T-helper 1 cell (primary cell): Measurements from ENCODE around the gene CUEDC1.
"Not testable (repeated sequence)": the region's sequence is repeated elsewhere in the genome, so short reads cannot be mapped to it uniquely, and the experiment has no call there.

ENCODE experiments used
- DNase-seq, 5 donors: peaks; one replicate each; pipeline ENCODE4 v3.0.0-alpha.2; 2012 to 2020

Gene CUEDC1

DNA sequence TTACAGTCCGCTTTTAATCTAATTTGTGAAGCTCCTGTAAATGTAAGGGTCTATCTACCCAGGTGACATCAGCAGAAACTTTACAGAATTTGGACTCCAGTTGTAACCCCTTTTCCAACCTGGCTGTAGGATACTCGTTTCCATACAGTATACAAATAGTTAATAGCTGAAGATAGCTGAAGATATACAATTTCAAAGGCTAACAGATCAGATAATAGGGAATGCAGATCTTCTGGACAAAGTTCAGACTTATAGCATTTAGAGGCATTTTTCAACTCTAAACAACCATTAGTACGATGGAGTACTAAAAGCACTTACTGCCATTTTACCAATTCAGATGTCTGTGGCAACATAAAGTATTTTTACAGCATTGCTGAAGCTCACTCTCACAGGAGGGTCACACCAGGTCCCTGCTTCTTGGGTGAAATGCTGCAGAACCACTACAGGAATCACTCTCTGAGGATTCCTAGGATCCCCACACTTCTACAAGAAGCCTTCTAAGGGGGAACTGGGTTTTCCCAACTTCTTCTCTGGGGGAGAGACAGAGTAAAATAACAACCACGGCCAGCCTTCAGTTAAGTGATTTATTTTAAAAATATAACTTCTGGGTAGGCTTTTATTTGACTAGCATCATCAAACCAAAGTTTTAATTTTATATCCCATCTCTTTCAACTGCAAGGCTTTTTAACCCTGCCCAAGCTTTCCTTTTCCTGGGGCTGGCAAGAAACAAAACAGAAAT lies 29.9 kb upstream of the CUEDC1 start:
- no peak for DNase-seq

DNA sequence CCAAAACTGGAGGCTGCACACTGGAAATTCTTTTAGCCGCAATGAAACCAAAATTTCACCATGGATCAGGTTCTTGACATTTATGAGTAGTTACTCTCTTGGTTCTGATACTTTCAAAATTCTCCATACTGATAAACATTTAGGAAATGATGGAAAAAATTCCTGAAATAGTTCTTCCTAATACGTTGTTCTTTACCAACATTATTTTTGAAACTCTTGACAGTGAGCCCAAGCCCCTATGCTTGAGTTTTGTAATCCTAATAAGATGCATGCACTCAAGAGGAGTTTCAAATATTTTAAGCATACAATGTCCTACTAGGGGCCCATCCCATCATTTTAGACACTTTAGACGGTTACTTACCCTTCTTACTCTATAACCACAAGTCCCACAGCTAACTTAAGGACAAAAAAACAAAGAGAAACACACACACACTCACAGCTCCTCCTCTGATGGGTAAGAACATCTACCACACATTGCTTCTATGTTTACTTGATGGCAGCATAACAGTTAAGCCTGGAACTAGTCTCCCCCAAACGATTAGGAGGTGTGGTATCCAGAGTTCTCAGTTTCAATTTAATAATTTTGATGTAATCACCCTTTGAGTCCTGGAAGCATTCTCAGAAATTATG lies 29.2 kb upstream of the CUEDC1 start:
- no peak for DNase-seq

DNA sequence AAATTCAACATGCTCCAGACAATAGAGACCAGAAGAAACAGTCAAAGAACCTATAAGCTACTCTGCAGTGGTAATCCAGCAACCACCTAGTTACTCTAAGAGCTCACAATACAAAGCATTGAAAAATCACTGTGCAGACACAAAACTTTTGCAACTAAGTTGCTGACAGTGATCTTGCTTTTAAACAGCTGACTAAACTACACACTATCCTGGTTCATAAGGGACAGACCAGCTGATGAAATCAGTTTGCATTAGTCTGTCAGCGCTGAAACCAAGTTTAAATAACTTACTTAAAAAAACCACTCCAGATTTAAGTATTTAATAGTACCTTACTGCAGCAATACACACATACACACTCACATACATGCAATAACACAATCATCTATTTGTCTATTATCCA lies 28.2 kb upstream of the CUEDC1 start:
- DNase-seq = no peak

DNA sequence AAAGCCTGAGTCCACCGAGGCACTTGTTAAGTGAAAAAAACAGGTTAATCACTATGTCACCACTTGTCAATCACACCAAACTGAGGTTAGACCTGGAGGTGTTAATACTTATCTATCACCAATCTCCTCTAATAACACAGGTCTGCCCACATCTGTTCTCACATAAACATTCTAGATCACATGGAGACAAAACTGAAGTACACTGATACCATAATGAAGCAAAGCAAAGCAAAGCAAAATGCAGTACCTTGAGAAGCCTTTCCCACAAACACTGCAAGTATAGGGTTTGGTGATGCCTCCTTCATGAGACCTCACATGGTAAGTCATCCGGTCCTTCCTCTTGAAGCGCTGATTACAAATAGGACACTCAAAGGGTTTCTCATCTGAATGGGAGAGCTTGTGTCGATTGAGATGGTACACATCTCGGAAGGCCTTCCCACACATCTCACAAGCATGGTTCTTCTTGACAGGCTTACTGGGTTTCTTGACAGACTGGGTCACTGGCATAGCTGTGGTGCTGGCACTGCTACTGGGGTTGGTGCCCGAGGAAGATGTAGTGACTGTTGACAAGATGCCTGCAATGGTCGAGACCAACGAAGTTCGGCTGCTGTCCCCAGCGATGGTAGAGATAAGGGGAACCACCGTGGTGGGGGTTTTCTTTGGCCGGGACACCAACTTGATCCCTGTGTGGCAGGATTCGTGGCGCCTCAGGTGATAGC lies 27.4 kb upstream of the CUEDC1 start:
- DNase-seq = no peak

DNA sequence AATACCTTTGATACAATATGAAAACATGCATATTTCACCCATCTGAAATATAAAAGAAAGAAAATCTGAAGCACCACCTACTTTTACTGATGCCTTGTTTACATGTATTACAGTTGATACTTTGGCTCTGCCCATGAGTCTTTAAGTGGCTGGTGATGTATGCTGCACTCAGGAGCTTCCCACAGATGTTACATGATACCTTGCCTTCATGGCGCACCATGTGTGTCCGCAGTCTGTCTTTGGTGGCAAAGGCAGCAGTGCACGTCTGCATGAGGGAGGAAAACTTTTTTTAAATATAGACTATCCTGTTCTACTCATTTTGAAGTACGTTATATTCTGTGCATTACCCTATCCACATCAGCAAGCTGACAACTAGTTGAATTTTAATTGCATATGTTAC lies 25.3 kb upstream of the CUEDC1 start:
- DNase-seq = no peak

DNA sequence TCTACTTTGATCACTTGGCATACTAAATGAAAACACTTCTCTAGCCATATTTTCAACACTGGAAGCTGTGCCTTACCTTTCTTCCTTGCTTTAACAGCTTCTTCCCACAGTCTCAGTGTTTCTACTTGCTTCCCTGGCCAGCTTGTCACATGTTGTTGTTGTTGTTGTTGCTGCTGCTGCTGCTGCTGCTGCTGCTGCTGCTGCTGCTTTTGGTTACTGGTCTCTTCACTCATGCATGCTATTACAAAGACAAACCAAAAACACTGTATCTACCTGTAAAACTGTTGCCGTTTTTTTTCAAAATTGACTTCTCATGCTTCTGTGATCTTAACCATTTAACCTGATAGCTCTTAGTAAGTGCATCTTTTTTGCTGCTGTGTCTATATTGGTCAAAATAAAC lies 23.9 kb upstream of the CUEDC1 start:
- no peak for DNase-seq

DNA sequence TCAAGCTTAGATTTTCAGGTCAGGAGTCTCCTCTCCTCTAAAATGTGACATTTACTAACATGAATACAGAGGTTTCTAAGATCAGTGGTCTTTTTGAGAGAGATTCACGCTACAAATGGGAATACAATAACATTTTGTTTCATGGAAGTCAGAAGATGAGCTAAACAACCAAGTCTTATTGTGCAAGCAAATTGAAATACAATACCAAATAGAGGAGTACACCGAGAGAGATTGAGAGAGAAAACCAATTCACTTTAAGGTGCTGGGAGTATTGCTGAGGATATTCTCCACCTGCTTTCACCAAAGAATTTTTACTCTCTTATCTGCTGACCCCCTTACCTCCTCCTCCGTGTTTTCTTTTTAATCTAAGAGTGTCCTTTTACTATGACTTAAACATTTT lies 21.4 kb upstream of the CUEDC1 start:
- no peak for DNase-seq

DNA sequence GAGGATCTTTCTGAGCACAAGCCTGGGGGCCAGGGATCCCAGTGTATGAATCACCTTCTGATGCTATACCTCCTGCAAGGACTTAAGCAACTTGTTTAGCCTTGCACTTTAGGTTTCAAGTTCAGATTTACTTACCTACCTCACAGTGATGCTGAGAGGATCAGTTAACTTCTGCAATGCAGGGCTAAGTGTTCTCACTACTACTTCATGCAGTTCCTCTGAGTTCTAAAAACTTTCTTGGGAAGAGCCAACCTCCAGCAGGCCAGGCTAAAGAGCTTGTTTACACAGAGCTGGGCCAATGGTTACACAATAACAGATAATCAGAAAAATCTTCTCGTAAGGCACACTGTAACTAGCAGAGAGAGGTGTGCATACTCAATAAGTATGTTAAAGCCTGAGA lies 19.8 kb upstream of the CUEDC1 start:
- DNase-seq = no peak

DNA sequence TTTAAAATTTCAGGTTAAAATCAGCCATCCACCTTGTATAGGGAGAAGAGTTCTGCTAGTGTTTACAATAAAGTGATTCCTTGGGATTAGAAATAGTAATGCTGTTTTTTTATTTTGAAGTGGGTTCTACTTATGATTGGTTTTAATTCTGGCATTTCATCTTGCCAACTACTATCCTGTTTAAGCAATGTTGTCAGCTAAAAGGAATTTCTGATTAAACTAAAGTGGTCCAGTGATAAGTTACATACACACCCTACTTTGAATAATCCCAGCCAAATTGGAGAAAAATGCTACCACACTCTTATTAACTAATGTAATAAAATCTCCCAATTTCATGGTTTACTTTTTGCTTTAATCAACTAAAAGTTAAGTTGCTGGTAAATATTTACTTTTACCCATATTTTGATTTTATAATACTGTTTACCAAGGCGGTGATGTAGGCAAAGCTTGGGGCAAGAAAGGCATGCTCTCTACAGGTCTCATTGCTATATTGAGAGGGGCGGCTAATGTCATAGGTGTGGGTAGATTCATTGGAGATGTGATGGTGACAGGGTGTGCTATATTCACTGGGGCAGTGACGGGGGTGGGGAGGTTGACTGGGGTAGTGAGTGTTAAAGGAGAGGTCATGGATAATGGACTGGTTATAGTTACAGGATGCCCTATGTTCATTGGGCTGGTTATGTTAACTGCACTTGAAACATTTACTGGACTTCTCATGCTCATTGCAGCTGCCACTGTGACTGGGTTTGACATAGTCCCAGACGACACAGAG lies 19.0 kb upstream of the CUEDC1 start:
- not testable (repeated sequence) for DNase-seq

DNA sequence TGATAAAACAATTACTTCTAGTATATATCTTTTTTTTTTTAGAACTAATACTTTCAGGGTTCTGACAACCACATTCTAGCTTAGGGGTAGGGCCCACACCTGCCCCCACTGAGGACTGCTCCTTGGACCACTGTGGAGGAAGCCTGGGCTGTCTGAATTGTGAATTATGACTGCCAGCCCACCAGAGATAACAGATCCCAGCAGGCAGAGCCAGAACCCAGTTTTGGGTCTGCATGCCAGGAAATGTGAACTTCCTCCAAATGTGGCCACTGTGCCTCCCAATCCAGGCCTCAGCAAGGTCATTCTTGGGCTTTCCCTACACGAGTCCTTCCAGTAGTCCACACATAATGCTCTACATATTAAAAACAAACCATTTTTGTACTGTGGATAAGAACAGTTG lies 16.9 kb upstream of the CUEDC1 start:
- DNase-seq = no peak

DNA sequence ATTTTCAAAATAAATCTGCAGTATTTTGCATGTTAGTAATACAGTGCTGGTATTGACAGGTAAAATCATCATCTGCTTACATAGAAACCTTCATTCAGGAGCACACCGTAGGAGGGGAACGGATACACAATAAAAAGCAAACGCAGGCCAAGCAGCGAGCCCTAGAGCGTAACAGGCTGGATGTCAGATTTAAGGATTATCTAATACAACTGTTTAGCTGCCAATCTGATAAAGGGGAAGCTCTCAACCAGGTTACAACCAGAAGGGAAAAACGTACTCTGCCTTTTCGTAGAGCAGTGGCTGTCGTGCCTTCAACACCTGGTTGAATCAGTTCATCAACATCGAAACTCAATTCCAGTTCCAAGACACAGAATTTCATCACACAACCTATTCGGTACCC lies 16.4 kb upstream of the CUEDC1 start:
- DNase-seq = no peak

DNA sequence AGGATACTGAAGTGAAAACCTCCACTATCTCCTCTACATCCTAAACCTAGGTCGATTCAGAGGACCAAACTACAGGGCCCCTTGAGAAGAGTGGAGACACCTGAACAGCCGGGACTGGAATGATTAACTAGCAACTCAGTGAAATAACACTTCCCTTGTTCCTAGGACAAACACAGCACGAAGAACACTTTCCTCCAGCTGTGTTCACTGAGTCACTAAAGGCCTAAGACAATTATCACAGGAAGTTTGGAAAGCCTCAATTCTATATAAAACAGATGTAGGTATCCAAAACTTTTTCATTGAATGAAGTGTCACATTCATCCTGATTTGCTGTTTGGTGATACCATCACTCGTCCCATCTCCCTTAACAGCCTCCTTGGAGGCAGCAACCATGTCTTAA lies 15.5 kb upstream of the CUEDC1 start:
- no peak for DNase-seq

DNA sequence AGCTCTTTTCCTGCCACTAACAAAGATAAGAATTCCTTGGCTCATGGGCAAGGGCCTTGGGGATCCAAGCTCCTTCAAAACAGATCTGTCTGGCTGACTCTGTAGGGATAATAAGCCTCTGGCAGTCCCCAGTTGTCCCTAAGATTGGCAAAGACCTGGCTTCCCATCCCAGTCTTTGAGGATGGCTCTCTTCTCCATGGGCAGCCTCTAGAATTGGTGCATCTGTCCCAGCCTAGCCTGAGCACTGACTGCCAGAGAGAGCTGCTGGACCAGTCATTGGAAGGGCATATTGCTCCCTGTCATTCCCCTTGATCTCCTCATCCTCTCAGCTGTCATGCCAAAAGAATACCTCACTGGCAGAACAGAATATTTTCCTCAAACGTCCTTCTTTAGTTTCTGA lies 13.2 kb upstream of the CUEDC1 start:
- no peak for DNase-seq

DNA sequence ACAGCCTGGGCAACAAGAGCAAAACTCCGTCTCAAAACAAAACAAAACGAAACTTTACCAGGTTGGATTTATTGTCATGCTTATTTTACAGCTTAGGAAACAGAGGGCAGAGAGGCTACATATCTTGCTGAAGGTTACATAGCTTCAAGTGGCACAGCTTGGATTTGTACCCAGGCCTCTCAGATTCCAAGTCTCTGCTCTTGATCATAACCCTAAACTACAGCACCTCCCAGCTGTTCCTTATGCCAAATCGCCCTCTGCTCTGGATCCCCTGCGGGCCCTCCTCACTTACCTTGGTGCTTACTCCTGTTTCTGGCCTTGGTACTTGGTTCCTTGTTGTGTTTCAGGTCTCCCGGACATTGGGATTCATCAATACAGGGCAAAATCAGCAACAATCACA lies 11.7 kb upstream of the CUEDC1 start:
- no peak for DNase-seq

DNA sequence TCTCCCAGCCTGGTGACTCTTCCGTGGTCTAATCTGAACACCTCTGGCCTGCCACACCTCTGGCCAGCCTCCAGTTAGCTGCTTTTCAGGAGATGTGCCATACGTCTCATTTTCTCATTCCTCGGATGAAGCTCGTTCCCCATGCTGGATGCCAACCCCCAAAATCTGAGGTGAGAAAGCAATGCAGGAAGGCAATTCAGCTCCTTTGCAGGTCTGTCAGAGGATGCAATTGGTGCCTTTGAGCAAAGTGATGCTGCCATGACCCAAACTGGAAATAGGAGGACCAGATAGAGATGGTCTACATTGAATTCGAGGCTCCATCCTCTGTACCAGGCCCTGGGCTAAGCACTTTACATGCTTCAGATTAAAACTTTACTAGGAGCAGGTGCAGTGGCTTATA lies 11.0 kb upstream of the CUEDC1 start:
- no peak for DNase-seq

DNA sequence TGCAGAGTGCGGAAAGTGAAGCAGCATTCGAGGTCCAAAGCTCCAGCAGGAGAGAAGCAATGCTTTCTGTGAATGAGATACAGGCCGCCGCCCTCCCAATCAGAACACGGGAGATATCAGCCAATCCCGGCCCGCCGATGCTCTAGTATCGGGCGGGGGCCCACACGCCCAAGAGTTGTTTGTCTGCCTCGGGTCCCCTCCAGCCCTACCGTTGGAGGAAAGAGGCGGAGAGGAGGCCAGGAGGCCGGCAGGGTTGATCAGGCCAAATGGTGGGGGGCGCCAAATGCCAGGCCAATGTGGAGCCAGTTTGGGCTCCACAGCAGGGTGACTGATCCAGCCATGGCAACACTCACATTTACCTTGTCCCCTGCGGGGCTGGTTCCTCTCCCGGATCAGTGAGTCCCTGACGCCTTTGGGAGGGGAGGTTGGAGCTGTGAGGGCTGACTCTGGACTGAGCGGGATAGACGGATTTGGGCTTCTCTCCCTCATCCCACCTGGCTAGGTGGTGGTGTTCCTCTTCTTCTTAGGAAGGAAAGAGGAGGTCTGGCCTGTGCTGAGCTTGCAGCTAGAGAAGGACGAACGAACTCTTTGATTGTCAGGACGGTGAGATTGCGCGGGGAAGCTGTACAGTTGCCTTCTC lies 10.4 kb upstream of the CUEDC1 start:
- no peak for DNase-seq

DNA sequence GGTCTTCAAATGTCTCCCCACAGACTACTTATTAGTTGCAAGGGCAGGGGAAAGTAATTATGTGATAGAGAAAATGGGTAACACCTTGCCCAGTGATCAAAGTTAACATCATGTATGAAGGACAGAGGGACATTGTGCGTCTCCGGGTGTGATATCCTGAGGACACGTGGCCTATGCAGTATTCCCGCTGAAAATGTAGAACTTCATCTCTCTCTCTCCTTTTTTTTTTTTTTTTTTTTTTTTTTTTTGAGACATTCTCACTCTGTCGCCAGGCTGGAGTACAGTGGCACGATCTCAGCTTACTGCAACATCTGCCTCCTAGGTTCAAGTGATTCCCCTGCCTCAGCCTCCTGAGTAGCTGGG lies 7.9 kb upstream of the CUEDC1 start:
- DNase-seq = no peak

DNA sequence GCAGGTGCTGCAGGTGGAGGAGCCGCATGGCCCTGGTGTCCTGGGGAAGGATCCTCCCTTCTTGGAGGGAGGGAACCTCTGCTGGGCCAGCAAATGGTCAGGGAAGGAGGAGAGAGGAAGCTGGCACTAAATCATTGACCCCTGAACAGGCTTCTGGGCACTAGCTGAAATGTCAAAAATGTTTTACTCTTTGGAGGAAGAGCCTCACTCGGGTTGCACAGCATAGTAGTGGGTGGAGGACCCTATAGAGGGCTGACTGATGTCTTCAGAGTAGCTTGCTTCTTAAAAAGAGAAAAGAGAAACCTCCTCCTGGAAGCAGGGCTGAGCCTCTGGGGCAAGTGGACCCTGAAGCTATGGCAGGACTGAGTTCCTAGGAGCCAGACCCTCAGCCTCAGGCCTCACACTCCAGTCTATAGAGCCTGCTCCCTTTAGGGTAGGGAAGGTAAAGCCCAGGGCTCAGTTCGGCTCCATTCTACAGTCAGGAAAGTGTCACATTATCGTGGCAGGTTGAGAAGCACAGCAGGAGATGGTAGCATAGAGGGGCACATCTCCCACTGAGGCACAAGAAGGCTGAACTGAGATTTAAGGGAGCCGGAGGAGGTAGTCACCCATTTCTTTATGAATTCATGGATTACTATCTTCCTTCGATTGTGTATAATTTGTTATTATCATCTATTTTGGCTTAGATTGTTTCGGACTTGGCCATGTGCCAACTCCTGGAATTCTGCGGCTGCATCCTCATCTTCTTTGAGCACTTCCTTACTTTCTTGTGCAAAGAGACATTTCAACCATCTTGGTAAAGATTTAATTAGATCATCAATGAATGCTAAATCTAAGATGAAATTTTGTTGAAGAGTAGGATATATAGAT lies 7.3 kb upstream of the CUEDC1 start:
- DNase-seq = no peak

DNA sequence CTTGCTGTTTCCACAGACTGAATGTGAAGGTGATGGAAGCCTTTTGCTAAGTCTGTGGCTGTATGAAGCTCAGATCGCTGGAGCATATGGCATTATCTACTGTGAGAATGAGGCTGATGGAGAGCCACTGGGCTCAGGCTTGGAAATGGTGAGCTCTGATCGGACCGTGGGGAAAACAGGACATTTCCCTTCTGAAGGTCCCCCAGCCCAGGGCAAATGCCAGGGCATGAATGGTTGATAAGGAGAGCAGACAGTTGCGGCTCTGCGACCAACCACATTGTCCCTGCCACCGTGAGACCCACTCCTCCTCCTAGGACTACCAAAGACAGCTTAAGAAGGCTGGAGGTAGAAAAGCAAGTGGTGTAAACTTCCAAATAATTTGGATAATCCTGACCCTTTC lies 4.7 kb upstream of the CUEDC1 start:
- DNase-seq = no peak

DNA sequence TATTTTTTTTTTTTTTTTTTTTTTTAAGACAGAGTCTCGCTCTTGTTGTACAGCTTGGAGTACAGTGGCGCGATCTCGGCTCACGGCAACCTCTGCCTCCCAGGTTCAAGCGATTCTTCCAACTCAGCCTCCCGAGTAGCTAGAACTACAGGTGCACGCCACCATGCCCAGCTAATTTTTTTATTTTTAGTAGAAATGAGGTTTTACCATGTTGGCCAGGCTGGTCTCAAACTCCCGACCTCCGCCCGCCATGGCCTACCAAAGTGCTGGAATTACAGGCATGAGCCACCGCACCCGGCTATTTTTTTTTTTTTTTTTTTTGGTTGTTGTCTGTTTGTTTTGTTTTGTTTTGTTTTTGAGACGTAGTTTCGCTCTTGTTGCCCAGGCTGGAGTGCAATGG lies 3.2 kb upstream of the CUEDC1 start:
- DNase-seq = not testable (repeated sequence)

DNA sequence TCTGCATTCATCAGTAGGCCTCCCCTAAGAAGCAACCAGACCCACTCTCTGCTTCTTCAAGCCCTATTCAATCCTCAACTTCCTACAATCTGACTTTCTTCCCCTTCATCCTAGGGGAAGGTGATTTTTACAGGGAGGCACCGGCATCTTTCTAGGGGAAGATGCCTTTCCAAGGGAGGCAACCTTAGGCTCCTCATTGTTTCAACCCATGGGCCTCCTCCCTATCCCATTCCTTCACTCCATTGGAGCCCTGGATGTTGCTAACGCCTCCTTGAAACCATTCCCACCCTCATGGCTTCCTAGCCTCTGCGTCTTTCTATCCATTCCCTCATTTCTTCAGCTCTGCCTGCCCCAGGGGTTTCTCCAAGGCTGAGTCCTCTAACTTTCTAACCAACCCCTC lies 2.7 kb upstream of the CUEDC1 start:
- no peak for DNase-seq
